H1 (cell line): Measurements from ENCODE around the gene WASHC3. TPM values are rescaled to one million over a fixed set of nuclear protein-coding genes. Genes with fewer than 3 reads are reported as not detected.

Source experiments
- CTCF ChIA-PET: fragments of 300-600 bp; sonication (Branson Sonifier 250); formaldehyde crosslinking; loops from one replicate; lab custom pipeline; 2021; ENCODE audit not compliant: partially characterized antibody; lab: Charles Lee
- POLR2A ChIA-PET: fragments of 300-600 bp; sonication (Branson Sonifier 250); formaldehyde crosslinking; loops from one replicate; lab custom pipeline; 2021; ENCODE audit warnings: inconsistent platforms; ENCODE audit not compliant: partially characterized antibody; lab: Charles Lee
- DNase-seq, 2 experiments: peaks; one replicate each; pipeline versions ENCODE4 v3.0.0 to v3.0.0-alpha.2; 2010 to 2022; ENCODE audit warnings: low spot score in 2 of 2, low read depth in 1 of 2, mixed read lengths in 1 of 2
- FAIRE-seq: peaks from 2 replicates; lab custom pipeline; 2011; peaks lifted over from hg19 to GRCh38; lab: Jason Lieb, UNC
- H2AFZ ChIP-seq: 2 replicates; pipeline ENCODE4 v1.8.1; 2012; ENCODE audit warnings: low read length, inconsistent platforms
- H2AK5ac ChIP-seq: 2 replicates; pipeline ENCODE4 v1.6.1; 2013; ENCODE audit warnings: low read depth, low read length
- H2BK120ac ChIP-seq: replicated peaks from 2 replicates; pipeline ENCODE3; 2013; ENCODE audit warnings: low read depth, low read length, inconsistent platforms
- H2BK12ac ChIP-seq: 2 replicates; pipeline ENCODE4 v1.6.1; 2013; ENCODE audit warnings: low read depth, low read length
- H2BK15ac ChIP-seq: 2 replicates; pipeline ENCODE4 v1.6.1; 2013; ENCODE audit warnings: low read length
- H2BK20ac ChIP-seq: 2 replicates; pipeline ENCODE4 v1.6.1; 2013; ENCODE audit warnings: low read length
- H2BK5ac ChIP-seq: 2 replicates; pipeline ENCODE4 v1.6.1; 2013; ENCODE audit warnings: low read depth, low read length
- H3K14ac ChIP-seq: 2 replicates; pipeline ENCODE4 v1.6.1; 2013; ENCODE audit warnings: inconsistent platforms; ENCODE audit not compliant: insufficient read length
- H3K18ac ChIP-seq: 2 replicates; pipeline ENCODE4 v1.6.1; 2013; ENCODE audit warnings: low read length; ENCODE audit errors: extremely low read depth
- H3K23ac ChIP-seq: 2 replicates; pipeline ENCODE4 v1.6.1; 2013; ENCODE audit warnings: inconsistent platforms; ENCODE audit not compliant: insufficient read length
- H3K23me2 ChIP-seq: 2 replicates; pipeline ENCODE4 v1.6.1; 2013; ENCODE audit warnings: low read depth, low read length
- H3K27ac ChIP-seq: 2 replicates; pipeline ENCODE4 v1.6.1; 2011; ENCODE audit warnings: low read depth, low read length, inconsistent platforms
- H3K27me3 ChIP-seq, 4 experiments: replicated peaks in 1 of 4; 1 replicate in 1 of 4; 2 replicates in 3 of 4; pipeline versions ENCODE4 v1.6.1 to v1.8.1; 2011 to 2013; ENCODE audit warnings: low read length in 3 of 4, mild to moderate bottlenecking in 3 of 4, inconsistent platforms in 2 of 4, mixed read lengths in 2 of 4, moderate library complexity in 1 of 4; ENCODE audit not compliant: control insufficient read depth in 3 of 4, insufficient read depth in 3 of 4; ENCODE audit errors: extremely low read depth in 1 of 4
- H3K36me3 ChIP-seq, 4 experiments: 2 replicates each; pipeline versions ENCODE4 v1.6.1 to v1.8.1; 2011 to 2013; ENCODE audit warnings: mild to moderate bottlenecking in 4 of 4, low read length in 3 of 4, moderate library complexity in 2 of 4, control low read depth in 1 of 4, inconsistent platforms in 1 of 4; ENCODE audit not compliant: insufficient read depth in 4 of 4, control insufficient read depth in 2 of 4
- H3K4ac ChIP-seq: replicated peaks from 2 replicates; pipeline ENCODE3; 2013; ENCODE audit warnings: low read length, low read depth, mixed read lengths, inconsistent platforms; ENCODE audit not compliant: insufficient read length
- H3K4me1 ChIP-seq, 4 experiments: replicated peaks in 1 of 4; 1 replicate in 1 of 4; 2 replicates in 3 of 4; pipeline versions ENCODE4 v1.6.1 to v1.8.1; 2011 to 2013; ENCODE audit warnings: low read length in 3 of 4, inconsistent platforms in 2 of 4, mixed read lengths in 1 of 4; ENCODE audit not compliant: insufficient read depth in 4 of 4, control insufficient read depth in 3 of 4
- H3K4me2 ChIP-seq, 2 experiments: 2 replicates each; pipeline versions ENCODE4 v1.6.1 to v1.8.1; 2011 to 2013; ENCODE audit warnings: low read depth in 2 of 2, low read length in 2 of 2, control low read depth in 1 of 2, inconsistent platforms in 1 of 2, mild to moderate bottlenecking in 1 of 2; ENCODE audit not compliant: insufficient read depth in 1 of 2
- H3K4me3 ChIP-seq, 4 experiments: fragments of 200-600, 300-600 bp in 1 of 4; sonication (generic), shearing (Covaris generic), sonication (Bioruptor Twin) in 1 of 4; 2 replicates each; pipeline versions ENCODE4 v1.5.1 to v1.8.1; 2011 to 2016; ENCODE audit warnings: low read length in 4 of 4, low read depth in 3 of 4, control low read depth in 2 of 4, inconsistent platforms in 2 of 4, mild to moderate bottlenecking in 2 of 4, mixed read lengths in 1 of 4, moderate library complexity in 1 of 4; ENCODE audit not compliant: insufficient read depth in 2 of 4; ENCODE audit errors: extremely low read depth in 1 of 4
- H3K56ac ChIP-seq: replicated peaks from 2 replicates; pipeline ENCODE3; 2013; ENCODE audit warnings: low read depth, mild to moderate bottlenecking, mixed read lengths, low read length, inconsistent platforms; ENCODE audit not compliant: insufficient read length
- H3K79me1 ChIP-seq: 2 replicates; pipeline ENCODE4 v1.6.1; 2013; ENCODE audit warnings: low read depth, low read length, control low read depth
- H3K79me2 ChIP-seq, 2 experiments: 2 replicates each; pipeline versions ENCODE4 v1.6.1 to v1.8.1; 2012 to 2013; ENCODE audit warnings: low read length in 2 of 2, mild to moderate bottlenecking in 2 of 2, inconsistent platforms in 1 of 2; ENCODE audit not compliant: insufficient read depth in 2 of 2, control insufficient read depth in 1 of 2
- H3K9ac ChIP-seq, 4 experiments: replicated peaks in 1 of 4; 1 replicate in 1 of 4; 2 replicates in 3 of 4; pipeline versions ENCODE4 v1.6.1 to v1.8.1; 2011 to 2013; ENCODE audit warnings: low read depth in 3 of 4, low read length in 3 of 4, control low read depth in 2 of 4, mild to moderate bottlenecking in 2 of 4, moderate library complexity in 2 of 4, inconsistent platforms in 1 of 4; ENCODE audit errors: extremely low read depth in 1 of 4
- H3K9me3 ChIP-seq, 2 experiments: 2 replicates each; pipeline versions ENCODE4 v1.6.1 to v1.8.1; 2012 to 2013; ENCODE audit warnings: mild to moderate bottlenecking in 2 of 2, moderate library complexity in 2 of 2, control low read depth in 1 of 2, inconsistent platforms in 1 of 2, low read depth in 1 of 2, low read length in 1 of 2, mixed read lengths in 1 of 2; ENCODE audit not compliant: insufficient read depth in 2 of 2
- H4K20me1 ChIP-seq, 2 experiments: replicated peaks in 1 of 2; 2 replicates each; pipeline versions ENCODE3 to v1.8.1; 2011 to 2013; ENCODE audit warnings: inconsistent platforms in 2 of 2, low read length in 2 of 2, mild to moderate bottlenecking in 1 of 2; ENCODE audit not compliant: insufficient read depth in 2 of 2, control insufficient read depth in 1 of 2
- H4K5ac ChIP-seq: 2 replicates; pipeline ENCODE4 v1.6.1; 2013; ENCODE audit warnings: low read length, low read depth, mixed read lengths, inconsistent platforms; ENCODE audit not compliant: insufficient read length
- H4K8ac ChIP-seq: 2 replicates; pipeline ENCODE4 v1.8.0; 2013; ENCODE audit warnings: mild to moderate bottlenecking, moderate library complexity, low read length, inconsistent platforms; ENCODE audit not compliant: insufficient read depth; ENCODE audit errors: extremely low read depth
- H4K91ac ChIP-seq: replicated peaks from 2 replicates; pipeline ENCODE3; 2013; ENCODE audit warnings: low read length, mixed read lengths, inconsistent platforms; ENCODE audit not compliant: insufficient read length
- CBX5 ChIP-seq: fragments of 300-800, 300-1000 bp; sonication (generic); IDR thresholded peaks from 2 replicates; pipeline ENCODE4 v1.7.1; 2016; ENCODE audit warnings: antibody characterized with exemption, low read length, low read depth
- CEBPB ChIP-seq: IDR thresholded peaks from 2 replicates; pipeline ENCODE4 v1.6.1; 2012; ENCODE audit warnings: low read depth, low read length
- E2F6 ChIP-seq: IDR thresholded peaks from 2 replicates; pipeline ENCODE4 v1.6.1; 2012; ENCODE audit warnings: inconsistent platforms
- FOSL1 ChIP-seq: IDR thresholded peaks from 2 replicates; pipeline ENCODE4 v1.6.1; 2011; ENCODE audit warnings: mild to moderate bottlenecking, low read depth, low read length, moderate library complexity; ENCODE audit not compliant: insufficient read depth
- JUN ChIP-seq: IDR thresholded peaks from 2 replicates; pipeline ENCODE4 v1.6.1; 2011; ENCODE audit warnings: low read depth, mild to moderate bottlenecking, improper control_type of control experiment, low read length
- KDM1A ChIP-seq: fragments of 200-600, 300-600 bp; sonication (generic); IDR thresholded peaks from 2 replicates; pipeline ENCODE4 v1.7.1; 2016; ENCODE audit warnings: mild to moderate bottlenecking, low read length, borderline replicate concordance
- RAD21 ChIP-seq, 2 experiments: IDR thresholded peaks in 1 of 2; conservative IDR thresholded peaks in 1 of 2; 2 replicates each; pipeline ENCODE4 v1.6.1; 2011; ENCODE audit warnings: low read depth in 2 of 2, low read length in 2 of 2, improper control_type of control experiment in 1 of 2, inconsistent platforms in 1 of 2, mild to moderate bottlenecking in 1 of 2, moderate library complexity in 1 of 2
- RXRA ChIP-seq: IDR thresholded peaks from 2 replicates; pipeline ENCODE4 v1.6.1; 2011; ENCODE audit warnings: low read depth, mild to moderate bottlenecking, low read length, moderate library complexity; ENCODE audit not compliant: insufficient read depth
- SP2 ChIP-seq: IDR thresholded peaks from 2 replicates; pipeline ENCODE4 v1.6.1; 2012; ENCODE audit warnings: mild to moderate bottlenecking, low read length, inconsistent platforms
- SRF ChIP-seq: IDR thresholded peaks from 2 replicates; pipeline ENCODE4 v1.6.1; 2011; ENCODE audit warnings: mild to moderate bottlenecking, low read depth, low read length, moderate library complexity
- USF2 ChIP-seq: IDR thresholded peaks from 2 replicates; pipeline ENCODE4 v1.6.1; 2011; ENCODE audit warnings: low read length, improper control_type of control experiment
- YY1 ChIP-seq: IDR thresholded peaks from 2 replicates; pipeline ENCODE4 v1.6.1; 2011; ENCODE audit warnings: low read depth, mild to moderate bottlenecking, low read length
- polyA plus RNA-seq, 7 experiments: library from polyadenylated mRNA; depleted of rRNA in 3 of 7; stranded (reverse) in 5 of 7; unstranded in 2 of 7; fragments of >200 nt in 5 of 7; fragments of 200-250 nt in 2 of 7; gene quantifications; 1 replicate in 5 of 7; 2 replicates in 1 of 7; 4 replicates in 1 of 7; pipeline versions ENCODE4 v1.2.1 to v1.2.3, GENCODE V29; 2011 to 2013; ENCODE audit warnings: missing spikeins in 2 of 7, mixed read lengths in 2 of 7
- total RNA-seq: library from RNA; stranded (reverse); fragmentation: NEBNext Ultra II Directional; extraction: Animal tissue kit (Norgen Biotek cat#: 25700); gene quantifications from 2 replicates; pipeline ENCODE4 v1.2.1, GENCODE V29; 2021

WASHC3 gene
- total and polyA plus RNA-seq, 2 of the 8 experiments (the other 6 are each of a cell fraction or from before 2014, with no cell fraction given): 7.4 to 8.3 TPM

- Histone ChIP-seq H2BK5ac (no peak overlapping the region; the same call in 1 of the 2 replicates), H2BK20ac (no peak overlapping the region), H4K20me1 (no peaks in the 10 kb centered on the region), H3K14ac (no peak overlapping the region), H3K79me2 (no peaks in the 10 kb centered on the region), H3K56ac (no peak overlapping the region), H2AK5ac (no peak overlapping the region), H2BK120ac (no peak overlapping the region), H3K23ac (no peak overlapping the region), H3K4ac (no peak overlapping the region), H3K27me3 (no peaks in the 10 kb centered on the region), H3K79me1 (no peaks in the 10 kb centered on the region), H2BK15ac (no peak overlapping the region), H4K8ac (peak overlapping the region; percentile 45; the same call in 1 of the 2 replicates), H3K27ac (no peak overlapping the region), H3K9me3 (no peaks in the 10 kb centered on the region), H3K18ac (no peak overlapping the region), H2BK12ac (no peak overlapping the region), H2AFZ (no peak overlapping the region), H4K91ac (no peak overlapping the region), H3K9ac (no peak overlapping the region), H4K5ac (no peak overlapping the region), H3K4me2 (no peak overlapping the region), H3K23me2 (no peaks in the 10 kb centered on the region), H3K4me3 (no peak overlapping the region), H3K4me1 (no peaks in the 10 kb centered on the region), H3K36me3 (no peaks in the 10 kb centered on the region)
- TF ChIP-seq CEBPB (no peak), E2F6 (no peak), JUN (no peak), KDM1A (no peak), USF2 (no peak), RXRA (no peak), RAD21 (IDR thresholded peaks at IDR 0.05 in 1 of 2, conservative IDR thresholded peaks at IDR 0.05 in 1 of 2; ENCODE audit: low read depth in 2 of 2, low read length in 2 of 2) (no peak), SP2 (no peak), CBX5 (no peak), FOSL1 (no peak), SRF (no peak), YY1 (no peak)
- FAIRE-seq (no peak), DNase-seq (no peak)
- ChIA-PET POLR2A (interaction anchor here (1.6 kb wide), 1 partner anchor 8 kb away, joined by 6 read pairs; the partner anchor contains the start of gene WASHC3), CTCF (interaction anchor here (1.4 to 1.5 kb wide), 2 partner anchors 11 to 21 kb away, joined by 3 read pairs; no protein-coding TSS in a partner anchor)
These were observed 8.8 kb downstream of the WASHC3 start for GRCh38 chr12:102053062-102053349.
